HEK293T (cell line): ENCODE data around the gene OR11A1.

Experiments
- ARNT ChIP-seq: fragments of 450-650 bp; IDR thresholded peaks from 2 replicates; pipeline ENCODE4 v1.6.1; 2017; ENCODE audit warnings: mild to moderate bottlenecking
- BHLHE40 ChIP-seq: fragments of 450-650 bp; IDR thresholded peaks from 2 replicates; pipeline ENCODE4 v1.6.1; 2016; ENCODE audit warnings: mild to moderate bottlenecking, moderate library complexity, borderline replicate concordance
- CTBP1 ChIP-seq: fragments of 450-650 bp; IDR thresholded peaks from 2 replicates; pipeline ENCODE4 v1.6.1; 2016; ENCODE audit warnings: borderline replicate concordance
- L3MBTL2 ChIP-seq: fragments of 450-650 bp; conservative IDR thresholded peaks from 2 replicates; pipeline ENCODE4 v1.6.1; 2016; ENCODE audit warnings: mild to moderate bottlenecking
- LEF1 ChIP-seq: fragments of 450-650 bp; IDR thresholded peaks from 2 replicates; pipeline ENCODE4 v1.6.1; 2017; ENCODE audit warnings: mild to moderate bottlenecking, borderline replicate concordance
- SP1 ChIP-seq: fragments of 450-650 bp; IDR thresholded peaks from 2 replicates; pipeline ENCODE4 v1.6.1; 2017

DNA sequence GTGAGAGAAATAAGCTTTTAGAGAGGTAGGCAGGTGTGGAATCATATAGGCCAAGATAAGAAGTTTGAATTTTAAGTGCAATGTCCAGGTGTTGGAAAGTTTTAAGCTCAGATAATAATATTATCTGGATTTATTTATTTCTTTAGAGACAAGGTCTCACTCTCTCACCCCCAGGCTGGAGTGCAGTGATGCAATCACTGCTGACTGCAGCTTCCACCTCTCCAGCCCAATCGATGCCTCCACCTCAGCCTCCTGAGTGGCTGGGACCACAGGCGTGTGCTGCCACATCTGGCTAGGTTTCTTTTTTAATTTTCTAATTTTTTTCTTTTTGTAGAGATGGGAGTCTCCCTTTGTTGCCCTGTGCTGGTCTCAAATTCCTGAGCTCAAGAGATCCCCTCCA, 36.4 kb upstream of the OR11A1 start:
- TF ChIP-seq LEF1 (no peak), L3MBTL2 (no peak), BHLHE40 (no peak), SP1 (no peak), ARNT (no peak), CTBP1 (no peak)
